Measurements from ENCODE around the gene ASMTL.
"Not testable (repeated sequence)": the region's sequence is repeated elsewhere in the genome, so short reads cannot be mapped to it uniquely, and the experiment has no call there.

ASMTL gene

DNA sequence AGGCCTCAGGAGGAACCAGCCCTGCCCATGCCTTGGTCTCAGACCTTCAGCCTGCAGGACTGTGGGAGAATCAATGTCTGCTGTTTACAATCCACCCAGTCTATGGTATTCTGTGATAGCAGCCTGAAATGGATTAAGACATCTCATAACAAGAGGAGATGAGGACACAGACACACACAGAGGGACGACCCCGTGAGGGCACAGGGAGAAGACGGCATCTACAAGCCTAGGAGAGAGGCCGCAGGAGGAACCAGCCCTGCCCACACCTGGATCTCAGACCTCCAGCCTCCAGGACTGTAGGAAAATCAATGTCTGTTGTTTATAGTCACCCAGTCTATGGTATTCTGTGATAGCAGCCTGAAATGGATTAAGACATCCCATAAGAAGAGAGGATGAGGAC is 64.1 kb downstream of the ASMTL start:
- DNase-seq (ENCODE audit: low spot score): no peak

DNA sequence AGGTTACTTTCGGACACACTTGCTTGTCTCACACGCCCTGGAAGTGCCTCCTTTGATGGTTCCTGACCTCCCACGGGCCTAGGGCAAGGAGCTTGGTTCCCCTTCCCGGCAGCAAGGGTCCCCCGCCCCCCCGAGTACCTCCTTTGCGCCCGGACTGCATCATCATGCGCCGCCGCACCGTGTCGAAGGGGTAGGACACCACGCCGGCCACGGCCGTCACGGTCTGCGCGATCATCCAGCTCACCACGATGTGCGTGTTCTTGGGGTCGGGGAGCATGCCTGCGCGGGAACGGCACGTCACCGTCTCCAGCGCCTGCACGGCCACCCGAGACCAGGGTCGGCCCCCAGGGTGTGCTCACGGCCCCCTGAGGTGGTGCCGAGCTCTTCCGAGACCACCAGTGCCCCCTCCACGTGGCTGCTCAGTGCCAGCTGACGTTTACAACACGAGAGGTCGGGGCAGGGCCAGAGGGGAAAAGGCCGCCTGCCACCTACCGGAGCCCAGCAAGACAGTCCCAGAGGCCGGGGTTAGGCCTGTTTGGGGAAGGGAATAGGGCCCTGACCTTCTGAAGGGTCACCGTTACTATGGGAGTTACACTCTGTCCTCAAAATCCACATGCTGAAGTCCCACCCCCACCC is 65.5 kb downstream of the ASMTL start:
- no peak for DNase-seq (ENCODE audit: low spot score)

DNA sequence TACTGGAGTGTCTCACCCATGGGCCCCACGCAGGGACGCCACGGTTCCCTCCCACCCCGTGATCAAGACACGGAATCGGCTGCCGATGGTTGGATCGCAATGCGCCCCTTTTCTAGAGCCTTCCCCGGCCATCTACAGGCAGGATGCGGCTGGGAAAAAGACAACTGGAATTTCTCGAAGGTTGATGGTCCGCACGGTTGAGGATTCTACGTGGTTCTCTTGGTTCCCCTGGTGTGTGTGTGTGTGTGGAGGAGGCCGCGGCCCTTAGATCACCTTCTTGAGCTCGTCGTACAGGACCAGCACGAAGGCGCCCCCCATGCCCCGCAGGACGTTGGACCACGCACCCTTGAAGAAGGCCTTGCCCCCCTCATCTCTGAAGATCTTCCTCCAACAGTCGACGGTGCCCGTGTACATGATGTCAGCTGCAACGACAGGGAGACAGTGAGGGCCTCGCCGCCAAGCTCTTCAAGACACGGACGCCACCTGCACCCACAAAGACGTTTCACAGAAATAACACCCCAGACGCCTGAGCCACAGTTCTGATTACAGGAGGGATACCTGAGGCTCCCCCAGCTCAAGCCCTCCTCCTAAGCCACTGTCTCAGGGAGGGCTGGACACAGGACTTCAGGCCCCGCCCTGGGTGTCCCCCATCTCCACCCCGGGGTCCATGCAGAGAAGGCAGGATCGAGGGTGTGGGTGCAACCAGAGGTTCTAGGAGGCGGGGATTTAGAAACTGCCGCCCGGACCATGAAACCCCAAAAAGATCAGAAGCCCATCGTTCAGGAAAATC is 66.2 kb downstream of the ASMTL start:
- DNase-seq (ENCODE audit: low spot score): no peak

DNA sequence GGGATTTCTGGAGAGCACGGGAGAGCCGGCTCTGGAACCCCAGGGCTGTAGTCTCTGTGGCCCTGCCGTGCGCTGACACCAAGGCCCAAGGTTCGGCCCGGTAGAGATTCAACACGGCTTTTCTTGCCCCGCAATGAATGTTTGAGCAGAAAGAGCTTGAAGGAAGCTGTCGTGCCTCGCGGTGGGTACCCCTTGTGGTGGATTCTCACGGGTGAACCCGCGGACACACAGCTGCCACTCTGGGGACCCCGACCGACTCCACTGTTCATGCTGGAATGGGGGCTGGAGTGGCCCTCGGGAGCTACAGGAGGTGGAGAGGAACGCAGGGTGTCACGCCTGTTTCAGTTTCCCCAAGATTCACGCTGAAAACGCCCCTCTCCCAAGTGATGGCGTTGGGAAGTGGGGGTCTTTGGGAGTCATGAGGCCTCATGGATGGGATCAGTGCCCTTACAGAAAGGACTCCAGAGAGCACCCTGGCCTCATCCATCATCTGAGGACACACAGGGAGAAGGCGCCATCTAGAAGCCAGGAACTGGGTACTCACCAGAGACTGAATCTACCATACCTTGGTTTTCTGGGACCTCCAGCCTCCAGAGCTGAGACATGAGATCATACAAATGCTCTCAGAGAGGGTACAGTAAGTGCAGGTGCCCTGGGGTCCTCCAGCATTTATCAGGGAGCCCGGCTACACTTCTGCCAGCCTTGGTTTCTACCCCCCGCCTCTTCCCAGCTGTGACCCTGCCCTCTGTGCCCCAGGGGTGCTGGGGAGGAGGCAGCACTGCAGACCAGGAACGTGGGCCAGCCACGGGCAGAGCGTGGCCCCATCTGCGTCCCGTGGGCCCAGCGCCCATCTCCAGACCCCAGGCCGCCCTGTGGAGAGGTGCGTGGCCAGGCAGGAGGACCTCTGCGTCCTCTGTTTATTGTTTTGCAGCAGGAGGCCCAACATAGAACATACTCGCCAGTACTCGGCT is 67.2 kb downstream of the ASMTL start:
- no peak for DNase-seq (ENCODE audit: low spot score)

DNA sequence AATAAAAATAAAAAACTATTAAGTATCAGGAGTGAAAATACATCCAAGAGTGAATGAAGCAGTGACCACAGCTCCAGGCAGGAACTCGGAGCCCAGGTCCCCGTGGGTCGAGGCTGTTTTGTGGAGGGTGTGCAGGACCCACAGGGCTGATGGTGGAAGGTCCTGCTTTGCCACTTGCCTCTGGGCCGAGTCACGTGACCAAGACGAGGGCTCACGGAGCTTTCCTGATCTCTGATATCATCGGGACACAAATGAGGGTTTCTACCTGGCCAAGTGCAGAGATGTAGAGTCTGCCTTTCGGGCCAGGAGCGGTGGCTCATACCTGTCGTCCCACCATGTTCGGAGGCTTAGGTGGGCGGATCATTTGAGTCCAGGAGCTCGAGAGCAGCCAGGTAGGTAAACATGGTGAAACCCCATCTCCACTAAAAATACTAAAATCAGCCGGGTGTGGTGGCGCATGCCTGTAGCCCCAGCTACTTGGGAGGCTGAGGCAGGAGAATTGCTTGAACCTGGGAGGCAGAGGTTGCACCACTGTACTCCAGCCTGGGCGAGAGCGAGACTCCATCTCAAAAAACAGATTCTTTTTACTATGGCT is 68.0 kb downstream of the ASMTL start:
- DNase-seq (ENCODE audit: low spot score): no peak

DNA sequence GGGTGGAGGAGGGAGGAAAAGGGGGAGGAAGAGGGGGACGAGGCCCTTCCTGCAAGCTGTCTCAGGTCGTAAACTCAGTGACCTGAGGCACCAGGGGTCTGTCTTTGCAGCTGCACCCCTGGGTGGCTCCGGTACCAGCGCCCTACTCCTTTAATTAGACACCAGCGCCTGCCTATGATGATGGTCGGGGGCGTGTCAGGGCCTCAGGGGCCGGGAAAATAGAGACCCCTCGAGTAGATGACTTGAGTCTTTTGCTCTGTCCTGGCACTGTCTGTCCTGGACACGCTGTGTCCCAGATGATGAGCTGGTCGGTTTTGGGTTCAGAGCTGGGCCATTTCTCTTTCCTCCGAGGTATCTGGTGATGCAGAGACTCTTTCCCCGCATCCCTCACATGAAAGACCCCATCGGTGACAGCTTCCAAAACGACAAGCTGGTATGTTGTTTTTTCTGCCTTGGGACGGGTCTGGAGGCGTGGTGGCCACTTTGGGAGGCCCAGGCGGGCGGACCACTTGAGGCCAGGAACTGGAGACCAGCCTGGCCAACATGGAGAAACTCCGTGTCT is 72.0 kb downstream of the ASMTL start:
- DNase-seq (ENCODE audit: low spot score): no peak

DNA sequence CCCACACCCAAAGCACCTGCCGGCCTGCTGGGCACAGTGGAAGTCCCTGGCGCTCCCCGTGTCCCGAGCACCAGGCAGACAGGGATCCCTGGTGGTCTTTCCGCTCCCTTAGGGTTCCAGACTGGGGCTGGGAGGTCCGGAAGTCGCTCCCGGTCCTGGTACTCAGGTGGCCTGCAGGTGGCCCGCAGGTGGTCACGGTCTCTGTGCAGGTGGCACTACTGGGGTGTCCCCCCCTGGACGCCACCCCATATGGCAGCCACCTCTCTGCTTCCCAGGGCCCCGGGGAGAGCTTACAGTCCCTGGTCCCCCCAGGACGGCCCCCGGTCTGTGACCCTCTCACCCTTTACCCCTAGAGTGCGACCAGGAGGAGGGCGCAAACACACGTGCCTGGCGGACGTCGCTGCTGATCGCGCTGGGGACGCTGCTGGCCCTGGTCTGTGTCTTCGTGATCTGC is 74.4 kb downstream of the ASMTL start:
- no peak for DNase-seq (ENCODE audit: low spot score)

DNA sequence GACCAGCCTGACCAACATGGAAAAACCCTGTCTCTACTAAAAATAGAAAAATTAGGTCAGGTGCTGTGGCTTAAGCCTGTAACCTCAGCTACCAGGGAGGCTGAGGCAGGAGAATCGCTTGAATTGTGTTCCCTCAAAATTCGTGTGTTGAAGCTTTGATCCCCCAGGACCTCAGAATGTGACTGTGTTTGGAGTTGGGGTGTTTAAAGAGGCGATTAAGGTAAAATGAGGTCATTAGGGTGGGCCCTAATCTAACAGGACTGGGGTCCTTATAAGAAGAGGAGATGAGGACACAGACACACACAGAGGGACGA is 84.4 kb downstream of the ASMTL start:
- no peak for DNase-seq (ENCODE audit: low spot score)

DNA sequence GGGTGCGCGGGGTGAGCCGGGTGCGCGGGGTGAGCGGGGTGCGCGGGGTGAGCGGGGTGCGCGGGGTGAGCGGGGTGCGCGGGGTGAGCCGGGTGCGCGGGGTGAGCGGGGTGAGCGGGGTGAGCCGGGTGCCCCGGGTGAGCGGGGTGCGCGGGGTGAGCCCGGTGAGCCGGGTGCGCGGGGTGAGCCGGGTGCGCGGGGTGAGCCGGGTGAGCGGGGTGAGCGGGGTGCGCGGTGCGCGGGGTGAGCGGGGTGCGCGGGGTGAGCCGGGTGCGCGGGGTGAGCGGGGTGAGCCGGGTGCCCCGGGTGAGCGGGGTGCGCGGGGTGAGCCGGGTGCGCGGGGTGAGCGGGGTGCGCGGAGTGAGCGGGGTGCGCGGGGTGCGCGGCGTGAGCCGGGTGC is 86.3 kb downstream of the ASMTL start:
- not testable (repeated sequence) for DNase-seq (ENCODE audit: low spot score)

DNA sequence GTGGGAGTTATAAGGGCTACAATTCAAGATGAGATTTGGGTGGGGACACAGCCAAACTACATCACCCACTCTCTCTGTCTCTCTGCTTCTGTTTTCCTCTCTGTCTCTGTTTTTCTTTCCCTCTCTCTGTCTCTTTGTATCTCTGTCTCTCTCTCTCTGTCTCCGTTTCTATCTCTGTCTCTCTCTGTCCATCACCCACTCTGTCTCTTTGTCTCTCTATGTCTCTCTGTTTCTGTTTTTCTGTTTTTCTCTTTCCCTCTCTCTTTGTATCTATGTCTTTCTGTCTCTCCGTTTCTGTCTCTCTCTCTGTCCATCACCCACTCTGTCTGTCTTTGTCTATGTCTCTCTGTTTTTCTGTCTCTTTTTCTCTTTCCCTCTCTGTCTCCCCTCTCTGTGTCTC is 90.8 kb downstream of the ASMTL start:
- DNase-seq (ENCODE audit: low spot score): no peak

DNA sequence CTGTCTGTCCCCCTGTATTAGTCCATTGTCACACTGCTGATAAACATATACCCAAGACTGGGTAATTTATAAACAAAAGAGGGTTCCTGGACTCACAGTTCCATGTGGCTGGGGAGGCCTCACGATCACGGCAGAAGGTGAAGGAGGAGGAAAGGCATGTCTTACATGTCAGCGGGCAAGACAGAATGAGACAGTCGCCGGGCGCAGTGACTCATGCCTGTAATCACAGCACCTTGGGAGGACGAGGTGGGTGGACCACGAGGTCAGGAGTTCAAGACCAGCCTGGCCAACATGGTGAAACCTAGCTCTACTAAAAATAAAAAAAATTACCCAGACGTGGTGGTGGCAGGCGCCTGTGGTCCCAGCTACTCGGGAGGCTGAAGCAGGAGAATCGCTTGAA is 91.4 kb downstream of the ASMTL start:
- no peak for DNase-seq (ENCODE audit: low spot score)

DNA sequence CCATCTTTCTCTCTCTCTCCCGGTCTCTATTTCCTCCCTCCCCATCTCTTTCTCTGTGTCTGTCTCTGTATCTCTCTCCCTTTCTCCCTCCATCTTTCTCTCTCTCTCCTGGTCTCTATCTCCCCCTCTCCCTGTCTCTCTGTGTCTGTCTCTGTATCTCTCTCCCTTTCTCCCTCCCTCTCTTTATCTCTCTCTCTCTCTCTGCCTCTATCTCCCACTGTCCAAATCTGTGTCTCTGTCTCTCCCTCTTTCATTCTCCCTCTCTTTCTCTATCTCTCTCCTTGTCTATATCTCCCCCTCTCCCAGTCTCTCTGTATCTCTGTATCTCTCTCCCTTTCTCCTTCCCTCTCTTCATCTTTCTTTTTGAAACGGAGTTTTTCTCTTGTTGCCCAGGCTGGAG is 92.5 kb downstream of the ASMTL start:
- no peak for DNase-seq (ENCODE audit: low spot score)

DNA sequence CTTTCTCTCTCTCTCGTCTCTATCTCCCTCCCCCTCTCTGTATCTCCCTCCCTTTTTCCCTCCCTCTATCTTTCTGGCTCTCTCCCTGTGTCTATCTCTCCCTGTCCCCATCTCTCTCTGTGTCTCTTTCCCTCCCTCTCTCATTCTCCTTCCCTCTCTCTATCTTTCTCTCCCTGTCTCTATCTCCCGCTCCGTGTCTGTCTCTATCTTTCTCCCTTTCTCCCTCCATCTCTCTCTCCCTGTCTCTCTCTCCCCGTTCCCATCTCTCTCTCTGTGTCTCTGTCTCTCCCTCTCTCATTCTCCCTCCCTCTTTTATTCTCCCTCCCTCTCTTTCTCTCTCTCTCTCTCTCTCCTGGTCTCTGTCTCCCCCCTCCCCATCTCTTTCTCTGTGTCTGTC is 93.2 kb downstream of the ASMTL start:
- DNase-seq (ENCODE audit: low spot score): no peak

DNA sequence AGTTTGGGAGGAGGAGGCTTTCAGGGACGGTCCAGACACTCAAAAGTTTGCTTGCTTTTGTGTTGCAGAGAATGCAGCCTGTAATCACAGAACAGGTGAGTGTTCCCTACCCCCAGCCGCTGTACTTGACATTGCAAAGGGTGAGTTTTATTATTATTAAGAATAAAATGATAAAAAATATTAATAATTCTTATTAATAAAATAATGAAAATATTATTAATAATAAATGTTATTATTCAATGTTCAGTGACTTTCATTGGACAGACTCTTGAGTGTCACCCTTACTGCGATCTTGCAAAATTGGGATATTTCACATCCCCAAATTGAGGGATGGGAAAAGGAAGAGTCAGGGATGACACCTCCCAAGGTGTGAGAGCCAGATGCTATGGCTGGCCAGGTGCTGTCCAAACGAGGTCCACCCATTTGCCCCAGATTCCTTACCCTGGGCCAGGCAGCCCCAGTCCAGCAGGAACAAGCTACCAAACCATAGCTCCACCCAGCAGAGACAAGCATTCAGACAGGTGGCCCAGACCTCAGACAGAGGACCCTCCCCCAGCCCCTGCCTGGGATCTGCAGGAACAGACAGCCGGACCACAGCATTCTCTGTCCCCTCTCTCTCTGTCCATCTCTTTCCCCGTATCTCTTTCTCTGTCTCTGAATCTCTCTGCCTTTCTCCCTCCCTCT is 93.8 kb downstream of the ASMTL start:
- no peak for DNase-seq (ENCODE audit: low spot score)

DNA sequence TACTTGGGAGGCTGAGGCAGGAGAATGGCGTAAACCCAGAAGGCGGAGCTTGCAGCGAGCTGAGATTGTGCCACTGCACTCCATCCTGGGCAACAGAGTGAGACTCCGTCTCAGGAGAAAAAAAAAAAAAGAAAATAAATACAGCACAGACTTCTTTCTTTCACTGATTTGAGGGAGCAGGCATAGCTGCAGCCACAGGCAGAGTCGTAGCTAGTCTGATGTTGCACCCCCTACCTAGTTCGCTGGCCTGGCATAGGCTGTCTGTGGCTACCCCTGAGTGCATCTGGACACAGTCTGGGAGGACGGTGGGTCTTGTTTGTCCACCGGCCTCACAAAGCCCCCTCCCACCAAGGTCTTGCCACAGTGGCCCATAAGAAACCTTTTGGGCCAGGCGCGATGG is 94.7 kb downstream of the ASMTL start:
- no peak for DNase-seq (ENCODE audit: low spot score)

DNA sequence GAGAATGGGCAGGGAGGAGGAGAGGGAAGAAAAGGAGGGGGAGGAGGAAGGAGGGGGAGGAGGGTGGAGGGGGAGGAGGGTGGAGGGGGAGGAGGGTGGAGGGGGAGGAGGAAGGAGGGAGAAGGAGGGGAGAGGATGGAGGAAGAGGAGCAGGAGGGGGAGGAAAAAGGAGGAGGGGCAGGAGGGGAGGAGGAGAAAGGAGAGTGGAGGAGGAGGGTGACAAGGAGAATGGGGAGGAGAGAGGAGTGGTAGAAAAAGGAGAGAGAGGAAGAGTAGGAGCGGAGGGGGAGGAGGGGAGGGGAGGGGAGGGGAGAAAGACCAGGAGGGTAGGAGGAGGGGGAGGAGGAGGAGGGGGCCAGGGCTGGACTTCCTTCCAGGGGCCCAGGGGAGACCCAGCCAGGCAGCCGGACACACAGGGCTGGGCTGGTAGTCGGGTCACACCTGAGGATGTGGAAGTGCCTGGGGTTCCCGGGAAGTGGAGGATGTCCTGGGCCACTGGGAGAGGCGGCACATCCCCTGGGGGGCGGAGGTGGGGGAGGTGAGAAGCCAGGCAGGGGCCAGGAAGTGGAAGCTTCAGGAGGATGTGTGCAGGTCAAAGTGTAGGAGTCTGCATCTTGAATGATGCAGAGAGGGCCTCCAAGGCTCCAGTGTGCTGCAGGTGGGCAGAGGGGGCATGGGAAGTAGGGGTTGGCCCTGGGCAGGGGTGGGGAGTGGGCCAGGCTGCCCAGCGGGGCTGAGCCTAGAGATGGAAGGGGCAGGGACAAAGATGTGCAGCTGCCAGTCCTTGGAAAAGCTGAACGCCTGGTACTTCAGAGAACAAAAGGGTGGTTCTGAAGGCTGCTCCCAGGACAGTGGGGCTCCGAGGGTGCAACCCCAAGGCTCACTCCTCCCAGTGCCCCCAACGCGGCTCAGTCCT is 97.3 kb downstream of the ASMTL start:
- DNase-seq (ENCODE audit: low spot score): no peak

DNA sequence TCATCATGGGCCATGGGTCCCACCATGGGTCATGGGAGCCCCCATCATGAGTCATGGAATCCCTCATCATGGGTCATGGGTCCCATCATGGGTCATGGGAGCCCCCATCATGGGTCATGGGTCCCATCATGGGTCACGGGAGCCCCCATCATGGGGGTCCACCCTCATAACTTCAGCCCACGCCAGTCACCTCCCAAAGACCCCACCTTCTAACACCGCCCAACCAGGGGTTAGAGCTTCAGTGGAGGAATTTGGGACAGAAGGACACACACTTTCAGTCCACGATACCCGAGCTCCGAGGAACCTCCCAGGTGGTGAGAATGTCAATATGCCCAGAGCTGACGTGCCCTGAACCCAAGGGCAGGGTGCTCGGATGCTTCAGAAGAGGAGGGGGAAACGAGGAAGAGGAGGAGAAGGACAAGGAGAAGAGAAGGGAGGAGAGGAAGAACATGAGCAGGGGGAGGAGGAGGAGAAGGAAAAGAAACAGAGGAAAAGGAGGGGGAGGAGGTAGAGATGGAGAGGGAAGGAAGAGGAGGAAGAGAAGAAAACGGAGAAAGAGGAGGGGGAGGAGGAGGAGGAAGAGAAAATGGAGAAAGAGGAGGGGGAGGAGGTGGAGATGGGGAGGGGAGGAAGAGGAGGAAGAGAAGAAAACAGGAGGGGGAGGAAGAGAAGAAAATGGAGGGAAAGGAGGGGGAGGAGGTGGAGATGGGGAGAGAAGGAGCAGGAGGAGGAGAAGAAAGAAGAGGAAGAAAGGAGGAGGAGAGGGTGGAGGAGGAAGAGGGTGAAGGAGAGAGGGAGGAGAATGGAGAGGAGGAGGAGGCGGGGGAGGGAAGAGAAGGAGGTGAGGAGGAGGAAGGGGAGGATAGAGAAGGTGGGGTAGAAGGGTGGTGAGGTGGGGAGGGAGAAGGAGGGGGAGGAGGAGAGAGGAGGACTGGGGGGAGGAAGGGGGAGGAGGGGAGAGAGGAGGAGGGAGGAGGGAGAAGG is 98.4 kb downstream of the ASMTL start:
- DNase-seq (ENCODE audit: low spot score): no peak

Data from putamen (tissue), 1 donor.